IMR-90 (cell line): ENCODE results near the gene GOLGA8B. TPM values are rescaled to one million over a fixed set of nuclear protein-coding genes. Genes with fewer than 3 reads are reported as not detected.
A peak's percentile ranks its signal among the peaks of the same experiment; 100 is the strongest.

ENCODE experiments used
- ATAC-seq: fragments of 200-7000 bp; cut with Tn5 transposase; 2 replicates; pipeline ENCODE4 v1.9.1; 2020; ENCODE audit warnings: low read depth, mild to moderate bottlenecking, moderate library complexity
- BruUV-seq: library from RNA; stranded (reverse); fragments of 400-500 nt; replicated peaks from 2 replicates; lab custom pipeline; 2021; lab: Mats Ljungman, UMichigan
- CTCF ChIA-PET: fragments of 300-600 bp; formaldehyde crosslinking; extraction: SDS; loops from one replicate; lab custom pipeline; 2021; ENCODE audit warnings: antibody characterized with exemption; lab: Yijun Ruan, JAX
- POLR2A ChIA-PET: fragments of 300-600 bp; sonication (Branson Sonifier 250); formaldehyde crosslinking; loops from one replicate; lab custom pipeline; 2022; ENCODE audit warnings: antibody characterized with exemption; ENCODE audit not compliant: unreplicated experiment; lab: Charles Lee
- DNase-seq: peaks from one replicate; pipeline ENCODE4 v3.0.0; 2013
- H2AFZ ChIP-seq: replicated peaks from 2 replicates; pipeline ENCODE3; 2013; ENCODE audit warnings: low read length, mild to moderate bottlenecking; ENCODE audit not compliant: poor library complexity
- H2AK5ac ChIP-seq: 2 replicates; pipeline ENCODE4 v1.6.1; 2013; ENCODE audit warnings: low read depth, low read length, inconsistent platforms
- H2AK9ac ChIP-seq: replicated peaks from 2 replicates; pipeline ENCODE3; 2013; ENCODE audit warnings: mild to moderate bottlenecking, low read depth, low read length, moderate library complexity; ENCODE audit not compliant: poor library complexity
- H2BK120ac ChIP-seq: 2 replicates; pipeline ENCODE4 v1.6.1; 2013; ENCODE audit warnings: low read depth, low read length, inconsistent platforms
- H2BK15ac ChIP-seq: 3 replicates; pipeline ENCODE4 v1.6.1; 2013; ENCODE audit warnings: low read depth, low read length, inconsistent platforms
- H2BK20ac ChIP-seq: 2 replicates; pipeline ENCODE4 v1.6.1; 2013; ENCODE audit warnings: low read depth, mild to moderate bottlenecking, inconsistent platforms, low read length, moderate library complexity
- H2BK5ac ChIP-seq: 2 replicates; pipeline ENCODE4 v1.6.1; 2013; ENCODE audit warnings: mild to moderate bottlenecking, low read depth, low read length, inconsistent platforms; ENCODE audit not compliant: poor library complexity, severe bottlenecking
- H3K14ac ChIP-seq: replicated peaks from 2 replicates; pipeline ENCODE4 v1.6.1; 2013; ENCODE audit warnings: low read depth, low read length, inconsistent platforms
- H3K18ac ChIP-seq: 2 replicates; pipeline ENCODE4 v1.6.1; 2013; ENCODE audit warnings: low read depth, low read length, control low read depth
- H3K23ac ChIP-seq: 2 replicates; pipeline ENCODE4 v1.6.1; 2013; ENCODE audit warnings: low read depth, low read length, inconsistent platforms
- H3K27ac ChIP-seq: 2 replicates; pipeline ENCODE4 v1.5.1; 2013; ENCODE audit warnings: mild to moderate bottlenecking, control low read depth, low read length; ENCODE audit not compliant: insufficient read depth
- H3K27me3 ChIP-seq: 2 replicates; pipeline ENCODE4 v1.6.1; 2013; ENCODE audit warnings: low read length; ENCODE audit not compliant: control insufficient read depth, insufficient read depth
- H3K36me3 ChIP-seq: 2 replicates; pipeline ENCODE4 v1.6.1; 2013; ENCODE audit warnings: low read length, mixed read lengths; ENCODE audit not compliant: control insufficient read depth, insufficient read depth
- H3K4ac ChIP-seq: 2 replicates; pipeline ENCODE4 v1.6.1; 2013; ENCODE audit warnings: low read depth, low read length, inconsistent platforms
- H3K4me1 ChIP-seq: 2 replicates; pipeline ENCODE4 v1.6.1; 2013; ENCODE audit warnings: low read length, mixed read lengths; ENCODE audit not compliant: control insufficient read depth, insufficient read depth
- H3K4me2 ChIP-seq: 2 replicates; pipeline ENCODE4 v1.6.1; 2013; ENCODE audit warnings: low read depth, mild to moderate bottlenecking, control low read depth, low read length, moderate library complexity
- H3K4me3 ChIP-seq: 2 replicates; pipeline ENCODE4 v1.5.1; 2013; ENCODE audit warnings: low read depth, mild to moderate bottlenecking, control low read depth, low read length, moderate library complexity; ENCODE audit not compliant: insufficient read depth
- H3K56ac ChIP-seq: 2 replicates; pipeline ENCODE4 v1.6.1; 2013; ENCODE audit warnings: low read length, inconsistent platforms; ENCODE audit not compliant: insufficient read depth; ENCODE audit errors: extremely low read depth
- H3K79me1 ChIP-seq, 2 experiments: 2 replicates each; pipeline ENCODE4 v1.6.1; 2013; ENCODE audit warnings: low read length in 2 of 2, inconsistent platforms in 1 of 2, low read depth in 1 of 2
- H3K9ac ChIP-seq: 2 replicates; pipeline ENCODE4 v1.6.1; 2013; ENCODE audit warnings: low read depth, low read length, control low read depth
- H3K9me1 ChIP-seq: 2 replicates; pipeline ENCODE4 v1.6.1; 2013; ENCODE audit warnings: low read length, inconsistent platforms; ENCODE audit not compliant: insufficient read depth
- H3K9me3 ChIP-seq: 2 replicates; pipeline ENCODE4 v1.6.1; 2013; ENCODE audit warnings: low read length; ENCODE audit not compliant: control insufficient read depth, insufficient read depth
- H4K20me1 ChIP-seq: 2 replicates; pipeline ENCODE4 v1.6.1; 2013; ENCODE audit warnings: low read length, inconsistent platforms; ENCODE audit not compliant: insufficient read depth
- H4K5ac ChIP-seq: 2 replicates; pipeline ENCODE4 v1.6.1; 2013; ENCODE audit warnings: mild to moderate bottlenecking, low read depth, low read length, control low read depth
- H4K8ac ChIP-seq, 2 experiments: 2 replicates each; pipeline ENCODE4 v1.6.1; 2013; ENCODE audit warnings: low read depth in 2 of 2, low read length in 2 of 2, control low read depth in 1 of 2, inconsistent platforms in 1 of 2
- H4K91ac ChIP-seq: 2 replicates; pipeline ENCODE4 v1.6.1; 2013; ENCODE audit warnings: low read depth, low read length, inconsistent platforms; ENCODE audit not compliant: insufficient read depth
- CEBPB ChIP-seq: IDR thresholded peaks from 2 replicates; pipeline ENCODE4 v1.6.1; 2012; ENCODE audit warnings: low read depth, low read length, improper control_type of control experiment
- CHD1 ChIP-seq: IDR thresholded peaks from 2 replicates; pipeline ENCODE4 v1.6.1; 2012; ENCODE audit warnings: low read depth, low read length, improper control_type of control experiment
- CTCF ChIP-seq: conservative IDR thresholded peaks from 2 replicates; pipeline ENCODE4 v1.5.1; 2012; ENCODE audit warnings: mild to moderate bottlenecking, low read depth, low read length, improper control_type of control experiment
- FOS ChIP-seq: fragments of 150-350 bp; IDR thresholded peaks from 2 replicates; pipeline ENCODE4 v1.6.1; 2016; ENCODE audit warnings: low read depth, low read length
- MAFK ChIP-seq: IDR thresholded peaks from 2 replicates; pipeline ENCODE4 v1.6.1; 2012; ENCODE audit warnings: low read depth, low read length, improper control_type of control experiment
- MAZ ChIP-seq: IDR thresholded peaks from 2 replicates; pipeline ENCODE4 v1.6.1; 2012; ENCODE audit warnings: low read depth, mild to moderate bottlenecking, low read length, improper control_type of control experiment, moderate library complexity, borderline replicate concordance
- MXI1 ChIP-seq: IDR thresholded peaks from 2 replicates; pipeline ENCODE4 v1.6.1; 2012; ENCODE audit warnings: low read depth, mild to moderate bottlenecking, low read length, moderate library complexity, borderline replicate concordance
- NFE2L2 ChIP-seq: fragments of 150-350 bp; IDR thresholded peaks from 2 replicates; pipeline ENCODE4 v1.6.1; 2016; ENCODE audit warnings: low read depth, mild to moderate bottlenecking, low read length
- POLR2A ChIP-seq: IDR thresholded peaks from 2 replicates; pipeline ENCODE4 v1.6.1; 2012; ENCODE audit warnings: mild to moderate bottlenecking, low read depth, low read length
- RAD21 ChIP-seq: IDR thresholded peaks from 2 replicates; pipeline ENCODE4 v1.6.1; 2012; ENCODE audit warnings: low read length, improper control_type of control experiment
- RCOR1 ChIP-seq: IDR thresholded peaks from 2 replicates; pipeline ENCODE4 v1.6.1; 2012; ENCODE audit warnings: mild to moderate bottlenecking, low read length, improper control_type of control experiment; ENCODE audit not compliant: insufficient replicate concordance
- RFX5 ChIP-seq: IDR thresholded peaks from 2 replicates; pipeline ENCODE4 v1.8.0; 2012; ENCODE audit warnings: low read depth, mild to moderate bottlenecking, low read length, moderate library complexity
- SMC3 ChIP-seq: fragments of 150-350 bp; IDR thresholded peaks from 2 replicates; pipeline ENCODE4 v1.6.1; 2016; ENCODE audit warnings: low read depth, mild to moderate bottlenecking, antibody characterized with exemption, low read length, moderate library complexity
- WGBS, 2 experiments: methylation state at CpG; one replicate each; pipeline versions ENCODE4 v1.1.5 to v1.1.7; 2013; ENCODE audit warnings: missing lambda C conversion rate in 2 of 2; ENCODE audit not compliant: insufficient read length in 1 of 2; ENCODE audit errors: extremely low coverage in 2 of 2; 5-methylcytosine and 5-hydroxymethylcytosine counted together
- dilution Hi-C: fragments of 300-500 bp; cut with HindIII; formaldehyde crosslinking; loops from one replicate; pipeline ENCODE4 v1.14.3; 2018; ENCODE audit warnings: low sequenced_read_pairs; ENCODE audit not compliant: unreplicated experiment
- in situ Hi-C: fragments of 300-500 bp; cut with MboI; formaldehyde crosslinking; loops from 3 replicates; pipeline ENCODE4 v1.14.3; 2019; ENCODE audit warnings: low sequenced_read_pairs, inconsistent platforms, mixed read lengths
- intact Hi-C: fragments of 100-400 bp; cut with micrococcal nuclease; formaldehyde crosslinking; loops from 2 replicates; pipeline ENCODE4 v1.10.0; 2022
- polyA plus RNA-seq, 3 experiments: library from polyadenylated mRNA; depleted of rRNA; stranded (reverse); fragments of >200 nt; gene quantifications; 2 replicates each; pipeline ENCODE4 v1.2.3, GENCODE V29; 2012; ENCODE audit warnings: low replicate concordance in 1 of 3
- total RNA-seq: library from RNA; depleted of rRNA; stranded (reverse); fragments of >200 nt; gene quantifications from 2 replicates; pipeline ENCODE4 v1.2.3, GENCODE V29; 2012

The GOLGA8B gene
- total and polyA plus RNA-seq, 2 of the 4 experiments (the other 2 are of a cell fraction), result 7.7 to 31.6 TPM

DNA sequence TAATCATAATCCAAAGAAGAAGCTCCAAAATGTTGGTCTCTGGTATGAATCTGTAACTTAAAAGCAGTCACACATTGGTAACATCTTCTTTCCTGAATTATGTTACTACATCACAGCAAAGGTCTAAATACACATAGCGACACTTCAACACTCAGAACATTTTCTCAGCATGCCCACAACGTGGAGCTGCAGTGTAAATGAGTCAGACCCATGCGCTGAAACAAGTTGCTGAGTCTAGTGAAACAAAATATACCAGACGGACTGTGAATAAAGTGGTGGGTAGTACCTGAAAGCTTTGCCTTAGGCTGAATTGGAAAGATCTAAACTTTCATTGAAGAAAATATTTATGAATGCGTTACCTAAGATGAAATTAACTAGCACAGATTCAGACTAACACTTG is 33.2 kb upstream of the GOLGA8B start:
- no peaks in the 10 kb centered on the region for H4K20me1 ChIP-seq
- H2AK9ac ChIP-seq, result no peak overlapping the region
- H2BK15ac ChIP-seq, result no peak overlapping the region
- H3K4me1 ChIP-seq, result no peaks in the 10 kb centered on the region
- ChIA-PET POLR2A (no interaction called here), CTCF (interaction anchor here (0.6 kb wide), 1 partner anchor 278 kb away, joined by 3 read pairs; no protein-coding TSS in a partner anchor)
- WGBS, 2 experiments, result no CpG with 5 or more reads among the region's 5 CpGs
- no peak overlapping the region for H4K8ac ChIP-seq
- H4K91ac ChIP-seq, result no peak overlapping the region
- H3K18ac ChIP-seq, result no peak overlapping the region
- H3K56ac ChIP-seq, result no peak overlapping the region
- no peak overlapping the region for H2AFZ ChIP-seq
- no peak overlapping the region for H4K5ac ChIP-seq
- H3K27me3 ChIP-seq, result peaks cover 9% of the 10 kb centered on the region
- intact Hi-C loops, result no loop called here
- H3K36me3 ChIP-seq, result no peaks in the 10 kb centered on the region
- H3K23ac ChIP-seq, result no peak overlapping the region
- H3K14ac ChIP-seq, result no peak overlapping the region
- no peak overlapping the region for H3K4ac ChIP-seq
- no peak overlapping the region for H2BK20ac ChIP-seq
- H3K27ac ChIP-seq, result no peak overlapping the region
- H3K9me3 ChIP-seq, result no peaks in the 10 kb centered on the region
- no peaks in the 10 kb centered on the region for H3K79me1 ChIP-seq
- H3K4me2 ChIP-seq, result no peak overlapping the region
- no peak overlapping the region for H3K9ac ChIP-seq
- H2BK120ac ChIP-seq, result no peak overlapping the region
- BruUV-seq, result no TSS peak
- no peak overlapping the region for H2AK5ac ChIP-seq
- no peak overlapping the region for H2BK5ac ChIP-seq
- in situ Hi-C loops, result no loop called here
- H3K4me3 ChIP-seq, result no peak overlapping the region
- ATAC-seq (peak; percentile 75), DNase-seq (peak; percentile 49)
- H3K9me1 ChIP-seq, result no peaks in the 10 kb centered on the region
- dilution Hi-C loops, result no loop called here
- TF ChIP-seq MXI1, result no peak
- TF ChIP-seq CTCF, result peak; percentile 29; the same call in 1 of the 2 replicates
- TF ChIP-seq SMC3, result peak; percentile 36; the same call in 1 of the 2 replicates
- TF ChIP-seq RFX5, result no peak
- no peak for TF ChIP-seq RCOR1
- TF ChIP-seq POLR2A, result no peak
- no peak for TF ChIP-seq NFE2L2
- TF ChIP-seq FOS, result no peak
- no peak for TF ChIP-seq CHD1
- no peak for TF ChIP-seq MAZ
- TF ChIP-seq RAD21, result peak; percentile 47
- peak; percentile 70 for TF ChIP-seq MAFK
- no peak for TF ChIP-seq CEBPB
